ENCODE data around the gene IZUMO1.
"Not testable (repeated sequence)": the region's sequence is repeated elsewhere in the genome, so short reads cannot be mapped to it uniquely, and the experiment has no call there.

The IZUMO1 gene

DNA sequence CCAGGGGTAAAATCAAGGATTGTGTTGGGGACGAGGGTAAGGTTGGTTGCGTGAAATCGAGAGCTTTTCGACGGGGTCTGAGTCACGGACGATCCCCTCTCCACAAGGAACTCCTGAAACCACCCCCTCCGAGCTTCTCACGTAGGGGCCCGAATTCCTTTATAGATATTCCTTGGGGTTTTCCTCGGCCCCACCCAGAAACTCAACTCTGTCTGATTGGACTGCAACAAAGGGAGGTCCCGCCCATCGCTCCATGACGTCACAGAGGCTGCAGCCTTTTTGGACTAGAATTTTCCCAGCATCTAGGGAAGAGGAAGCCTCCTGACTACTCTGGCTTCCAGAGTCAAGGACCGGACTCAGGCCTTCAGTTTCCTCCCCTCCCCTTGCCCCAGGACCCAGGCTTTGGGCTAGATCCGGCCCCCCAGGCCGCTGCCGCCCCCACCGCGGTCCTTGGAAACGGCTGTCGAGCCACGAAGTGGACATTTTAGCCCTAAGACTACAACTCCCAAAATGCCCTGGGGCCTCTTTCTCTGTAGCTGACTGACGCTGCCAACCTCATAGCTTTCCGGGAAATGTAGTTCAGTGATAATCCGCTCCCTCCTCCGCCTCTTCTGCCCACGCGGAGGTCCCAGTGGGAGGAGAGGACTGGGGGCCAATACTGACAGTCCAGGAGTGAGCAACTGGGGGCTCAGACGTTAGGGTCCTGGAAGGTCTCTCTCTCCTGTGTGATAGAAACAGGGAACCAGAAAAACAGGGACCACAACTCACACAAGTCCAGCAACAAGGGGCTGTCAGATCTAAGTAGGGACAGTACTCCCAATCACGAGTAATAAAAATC is at the start of gene IZUMO1:
Gene IZUMO1 (minus strand): TSS at position 172 of the 838 bp plus-strand sequence. CDS start 1,050 bp downstream, outside the sequence.
- no peak for DNase-seq

DNA sequence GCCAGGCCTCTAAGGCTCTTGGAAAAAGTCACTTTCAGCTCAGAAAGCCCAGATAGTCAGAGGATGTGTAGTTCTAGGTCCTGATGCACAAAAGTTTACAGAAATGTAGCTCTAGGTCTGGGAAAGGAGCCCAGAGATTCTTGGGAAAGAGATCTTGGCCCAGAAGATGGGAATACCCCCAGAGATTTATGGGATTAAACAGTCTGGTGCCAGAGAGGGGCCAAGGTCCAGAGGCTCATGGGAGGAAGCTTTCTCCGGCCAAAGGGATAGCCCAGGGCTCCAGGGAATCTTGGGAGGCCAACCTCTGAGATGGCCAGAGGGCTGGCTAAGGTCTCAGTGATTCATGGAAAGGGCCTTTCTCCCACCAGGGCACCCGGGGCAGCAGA is 49.0 kb upstream of the IZUMO1 start:
- no peak for DNase-seq

DNA sequence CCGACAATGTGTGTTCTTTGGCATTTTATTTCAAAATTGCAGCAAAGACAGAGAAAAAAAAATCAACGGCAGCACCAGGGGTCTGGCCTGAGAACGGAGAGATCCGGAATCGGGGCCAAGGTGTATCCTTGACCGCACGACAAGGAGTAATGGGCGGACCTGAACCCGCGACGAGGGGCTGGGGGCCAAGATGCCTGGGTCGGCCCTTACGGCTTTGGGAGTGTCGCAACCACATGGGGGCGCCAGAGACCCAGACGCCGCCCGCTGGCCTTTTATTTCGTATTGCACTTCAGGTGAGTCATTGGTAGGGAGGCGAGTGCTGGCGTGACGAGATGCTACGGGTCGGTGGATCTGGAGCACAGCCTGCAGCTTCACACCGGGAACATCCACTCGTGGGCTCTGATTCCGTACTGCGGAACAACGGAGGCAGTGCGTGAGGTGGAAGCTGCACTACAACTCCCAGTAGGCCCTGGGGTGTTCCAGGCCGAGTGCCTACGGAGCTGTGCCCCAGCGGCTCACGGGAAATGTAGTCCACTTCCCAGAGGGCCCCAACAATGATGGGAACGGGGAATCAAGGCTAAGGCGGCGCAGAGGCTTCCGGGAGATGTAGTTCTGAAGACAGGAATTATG is 48.5 kb upstream of the IZUMO1 start:
- peak; percentile 85 for DNase-seq

DNA sequence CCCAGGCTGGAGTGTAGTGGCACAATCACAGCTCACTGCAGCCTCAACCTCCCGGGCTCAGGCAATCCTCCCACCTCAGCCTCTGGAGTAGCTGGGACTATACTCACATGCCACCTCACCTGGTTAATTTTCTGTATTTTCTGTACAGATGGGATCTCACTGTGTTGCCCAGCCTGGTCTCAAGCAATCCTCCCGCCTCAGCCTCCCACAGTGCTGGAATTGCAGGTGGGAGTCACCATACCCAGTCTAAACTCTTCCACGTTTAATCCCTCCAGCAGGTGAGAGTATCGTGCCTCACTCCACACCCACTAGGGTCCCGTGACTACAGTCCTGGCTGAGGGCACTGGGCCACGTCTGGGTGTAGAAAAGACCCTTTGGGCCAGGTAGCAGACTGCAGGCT is 47.6 kb upstream of the IZUMO1 start:
- DNase-seq = no peak

DNA sequence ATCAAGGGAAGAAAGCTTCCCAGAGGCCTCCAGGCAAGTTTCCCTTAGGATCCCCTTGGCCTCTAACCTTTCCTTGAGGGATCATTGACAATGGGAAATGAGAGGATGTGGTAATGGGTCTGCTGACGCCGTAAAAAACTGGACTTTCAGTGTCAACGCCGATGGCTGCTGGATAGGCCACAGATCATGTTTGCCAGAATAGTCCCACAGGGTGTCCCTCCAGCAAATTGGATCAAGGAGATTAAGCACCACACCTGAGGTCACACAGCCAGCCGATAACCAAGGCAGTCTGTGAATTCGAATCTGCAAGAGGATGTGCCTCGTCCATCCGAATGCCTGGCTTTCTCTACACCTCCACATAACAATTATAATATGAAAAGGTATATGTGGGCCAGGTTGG is 46.6 kb upstream of the IZUMO1 start:
- DNase-seq = no peak

DNA sequence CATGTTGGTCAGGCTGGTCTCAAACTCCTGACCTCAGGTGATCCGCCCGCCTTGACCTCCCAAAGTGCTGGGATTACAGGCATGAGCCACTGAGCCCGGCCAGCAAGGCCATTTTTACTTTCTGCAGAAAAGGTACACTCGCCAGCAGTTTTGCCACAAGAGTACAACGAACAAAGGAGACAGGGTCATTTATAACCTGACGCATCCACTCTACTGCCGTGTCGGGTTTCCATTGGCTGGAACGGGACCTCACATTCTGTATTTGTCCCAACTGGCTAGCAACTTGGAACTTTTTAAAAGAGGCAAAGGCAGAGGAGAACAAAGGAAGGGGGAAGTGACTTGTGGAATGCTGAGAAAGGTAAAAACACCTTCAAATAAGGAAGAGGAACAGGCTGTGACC is 40.6 kb upstream of the IZUMO1 start:
- not testable (repeated sequence) for DNase-seq

DNA sequence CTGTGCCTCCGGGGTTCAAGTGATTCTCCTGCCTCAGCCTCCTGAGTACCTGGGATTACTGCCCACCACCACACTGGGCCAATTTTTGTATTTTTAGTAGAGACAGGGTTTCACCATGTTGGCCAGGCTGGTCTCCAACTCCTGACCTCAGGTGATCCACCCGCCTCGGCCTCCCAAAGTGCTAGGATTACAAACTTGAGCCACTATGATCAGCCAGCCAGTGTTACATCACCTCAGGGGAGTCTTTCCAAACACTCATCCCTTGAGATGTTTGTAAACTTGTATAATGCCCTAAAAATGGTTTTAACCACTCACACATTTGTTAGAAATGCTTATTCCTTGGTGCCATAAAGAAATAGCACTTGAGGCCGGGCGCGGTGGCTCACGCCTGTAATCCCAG is 39.7 kb upstream of the IZUMO1 start:
- not testable (repeated sequence) for DNase-seq

DNA sequence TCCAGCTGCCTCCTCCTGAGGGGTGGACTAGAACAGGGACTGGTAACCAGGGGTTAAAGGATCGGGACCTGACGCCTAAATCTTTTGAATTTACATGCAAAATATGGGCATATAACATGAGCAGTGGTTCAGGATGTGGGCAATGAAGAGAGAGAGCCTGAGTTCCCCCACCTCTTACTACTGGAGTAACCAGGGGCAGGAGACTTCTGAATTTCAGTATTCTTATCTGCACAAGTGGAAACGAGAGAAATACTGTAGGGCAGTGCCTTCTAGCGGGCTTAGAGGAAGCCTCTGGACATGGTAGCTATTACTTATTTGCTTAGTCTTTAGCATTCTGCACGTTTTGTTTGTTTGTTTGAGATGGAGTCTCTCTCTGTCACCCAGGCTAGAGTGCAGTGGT is 37.8 kb upstream of the IZUMO1 start:
- DNase-seq = no peak

DNA sequence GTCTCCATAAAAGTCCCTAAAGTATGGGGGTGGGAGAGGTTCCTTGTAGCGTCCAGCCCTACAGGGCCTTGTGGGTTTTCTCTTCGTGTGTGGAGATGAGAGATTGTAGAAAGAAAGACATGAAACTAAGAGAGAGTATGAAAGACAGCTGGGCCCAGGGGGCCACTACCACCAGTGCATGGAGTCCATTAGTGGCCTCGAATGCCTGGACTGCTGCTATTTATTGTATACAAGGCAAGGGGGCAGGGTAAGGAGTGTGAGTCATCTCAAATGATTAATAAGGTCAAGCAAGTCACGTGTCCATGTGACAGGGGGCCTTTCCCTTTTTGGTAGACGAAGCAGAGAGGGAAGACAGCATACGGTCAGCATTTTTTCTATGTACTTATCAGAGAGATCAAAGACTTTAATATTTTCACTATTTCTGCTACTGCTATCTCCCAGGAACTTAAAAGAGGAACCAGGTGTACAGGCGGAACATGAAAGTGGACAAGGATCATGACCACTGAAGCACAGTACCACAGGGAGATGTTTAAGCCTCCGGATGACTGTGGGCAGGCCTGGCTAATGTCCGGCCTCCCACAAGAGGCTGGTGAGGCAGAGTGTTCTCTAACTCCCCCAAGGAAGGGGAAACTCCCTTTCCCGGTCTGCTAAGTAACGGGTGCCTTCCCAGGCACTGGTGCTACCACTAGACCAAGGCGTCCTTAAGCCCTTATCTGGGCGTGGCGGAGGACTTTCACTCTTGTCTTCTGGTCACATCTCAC is 34.1 kb upstream of the IZUMO1 start:
- DNase-seq = no peak

DNA sequence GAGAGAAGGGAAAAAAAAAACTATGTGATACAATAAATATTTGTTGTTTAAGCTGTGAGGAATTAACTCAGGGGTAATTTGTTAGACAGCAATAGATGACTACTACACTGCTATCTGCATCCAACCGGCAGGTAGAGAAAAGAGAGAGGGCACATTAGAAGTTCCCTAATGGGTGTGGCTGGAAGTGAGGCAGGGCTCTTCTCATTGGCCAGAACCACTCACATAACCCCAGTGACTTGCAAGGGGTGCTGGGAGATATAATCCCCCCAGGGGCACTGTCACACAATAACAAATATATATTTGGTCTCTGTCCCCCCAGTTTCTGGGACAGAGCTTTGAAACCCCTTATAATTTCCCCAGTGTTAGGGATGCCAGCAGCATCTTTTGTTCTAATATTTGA is 32.9 kb upstream of the IZUMO1 start:
- no peak for DNase-seq

DNA sequence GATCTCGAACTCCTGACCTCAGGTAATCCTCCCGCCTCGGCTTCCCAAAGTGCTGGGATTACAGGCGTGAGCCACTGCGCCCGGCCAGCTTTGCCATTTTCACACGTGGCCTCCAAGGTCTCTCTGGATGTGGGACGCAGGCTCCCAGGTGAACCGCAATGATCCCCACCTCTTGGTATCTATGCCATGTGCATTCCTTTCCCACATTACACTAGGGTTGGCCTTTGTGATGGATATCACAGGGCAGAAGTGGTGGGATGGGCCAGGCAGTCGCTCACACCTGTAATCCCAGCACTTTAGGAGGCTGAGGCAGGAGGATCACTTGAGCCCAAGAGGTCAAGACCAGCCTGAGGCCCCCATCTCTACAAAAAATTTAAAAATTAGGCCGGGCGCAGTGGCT is 31.0 kb upstream of the IZUMO1 start:
- DNase-seq = no peak

DNA sequence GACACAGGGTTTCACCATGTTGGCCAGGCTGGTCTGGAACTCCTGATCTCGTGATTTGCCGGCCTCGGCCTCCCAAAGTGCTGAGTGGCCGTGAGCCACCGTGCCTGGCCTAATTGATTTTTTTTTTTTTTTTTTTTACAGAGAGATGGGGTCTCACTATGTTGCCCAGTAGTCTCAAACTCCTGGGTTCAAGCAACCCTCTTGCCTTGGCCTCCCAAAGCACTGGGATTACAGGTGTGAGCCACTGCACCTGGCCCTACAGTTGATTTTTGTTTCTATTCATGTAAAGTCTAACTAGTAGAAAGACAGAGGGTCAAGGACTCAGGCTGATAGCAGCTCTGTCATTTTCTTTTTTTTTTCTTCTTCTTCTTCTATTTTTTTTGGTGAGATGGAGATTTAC is 30.4 kb upstream of the IZUMO1 start:
- no peak for DNase-seq

DNA sequence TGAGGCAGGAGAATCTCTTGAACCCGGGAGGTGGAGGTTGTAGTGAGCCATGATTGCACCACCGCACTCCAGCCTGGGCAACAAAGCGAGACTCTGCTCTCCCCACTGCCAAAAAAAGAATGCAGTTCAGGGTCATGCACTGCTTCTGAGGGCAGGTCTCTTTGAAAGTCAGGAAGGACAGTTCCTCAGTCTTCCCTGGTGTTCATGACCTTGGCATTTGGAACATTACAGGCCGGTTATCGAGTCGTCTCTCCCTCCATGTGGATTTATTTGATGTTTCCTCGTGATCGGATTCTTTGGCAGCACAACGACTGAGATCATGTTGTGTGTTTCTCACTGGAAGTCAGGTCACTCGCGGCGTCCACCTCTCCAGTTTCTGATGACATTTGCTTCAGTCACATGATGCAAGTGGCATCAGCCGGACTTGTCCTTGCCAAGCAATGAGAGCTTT is 25.8 kb upstream of the IZUMO1 start:
- DNase-seq = no peak

DNA sequence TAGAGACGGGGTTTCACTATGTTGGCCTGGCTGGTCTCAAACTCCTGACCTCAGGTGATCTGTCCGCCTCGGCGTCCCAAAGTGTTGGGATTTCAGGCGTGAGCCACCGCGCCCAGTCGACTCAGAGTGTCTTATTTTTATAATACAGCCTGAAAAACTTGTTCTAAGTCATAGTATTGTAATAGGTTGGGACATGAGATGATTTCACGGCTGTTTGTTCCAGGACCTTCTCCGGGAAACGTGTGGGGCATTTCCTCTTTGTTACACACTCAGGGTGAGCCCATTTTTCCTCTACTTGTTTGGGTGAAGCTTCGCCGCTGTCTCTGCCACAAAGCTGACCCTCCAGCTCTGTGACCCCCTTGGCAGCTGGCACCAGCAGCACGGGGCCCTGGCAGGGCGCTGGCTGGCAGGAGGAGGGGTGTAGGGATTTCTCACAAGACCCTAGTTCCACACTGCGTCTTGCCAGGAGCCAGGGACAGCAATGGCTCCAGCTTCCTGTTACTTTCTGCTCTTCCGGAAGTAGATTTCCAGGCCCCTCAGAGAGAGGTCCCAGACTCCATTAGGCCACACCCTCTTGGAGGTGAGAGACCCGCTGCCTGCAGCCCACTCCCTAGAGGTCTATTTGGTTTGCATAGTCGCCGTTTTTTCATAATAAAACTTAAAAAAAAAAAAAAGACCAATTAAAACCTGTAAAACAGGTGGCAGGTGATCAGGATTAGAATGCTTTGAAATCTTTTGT is 24.2 kb upstream of the IZUMO1 start:
- DNase-seq = no peak

DNA sequence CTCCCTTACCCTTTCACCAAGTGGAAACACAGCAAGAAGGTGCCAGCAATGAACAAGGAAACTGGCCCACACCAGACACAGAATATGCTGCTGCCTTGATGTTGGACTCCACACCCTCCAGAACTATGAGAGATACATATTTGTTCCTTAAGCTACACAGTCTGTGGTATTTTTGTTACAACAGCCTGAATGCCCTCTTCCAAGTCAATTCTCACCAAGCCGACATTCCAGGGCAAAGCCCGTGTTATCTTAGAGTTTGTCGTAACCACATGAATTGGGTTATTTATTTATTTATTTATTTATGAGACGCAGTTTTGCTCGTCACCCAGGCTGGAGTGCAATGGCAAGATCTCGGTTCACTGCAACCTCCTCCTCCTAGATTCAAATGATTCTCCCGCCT is 23.6 kb upstream of the IZUMO1 start:
- DNase-seq = no peak

DNA sequence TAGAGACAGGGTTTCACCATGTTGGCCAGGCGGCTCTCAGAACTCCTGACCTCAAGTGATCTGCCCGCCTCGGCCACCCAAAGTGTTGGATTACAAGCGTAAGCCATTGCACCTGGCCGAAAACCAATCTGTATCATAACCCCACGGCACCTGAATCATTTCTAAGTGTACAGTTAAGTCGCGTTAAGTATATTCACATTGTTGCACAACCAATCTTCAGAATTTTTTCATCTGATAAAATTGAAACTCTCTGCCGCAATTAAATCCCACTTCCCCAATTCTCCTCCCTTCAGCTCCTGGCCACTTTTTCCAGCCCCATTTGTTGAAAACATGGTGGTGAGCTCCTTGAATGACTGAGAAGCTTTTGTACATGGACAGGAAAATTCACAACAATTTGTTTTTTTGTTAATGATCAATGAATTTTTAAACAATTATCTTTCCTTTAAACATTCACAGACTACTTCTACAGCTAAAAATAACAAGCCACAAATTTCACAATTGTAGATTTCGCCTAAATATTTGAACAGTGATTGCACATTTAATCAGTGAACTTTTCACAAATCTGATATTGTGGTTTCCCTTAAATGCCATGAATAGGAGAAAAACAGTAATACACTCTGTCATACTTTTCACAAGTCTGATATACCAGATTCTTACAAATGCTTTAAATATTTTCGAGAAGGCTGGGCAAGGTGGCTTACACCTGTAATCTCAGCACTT is 22.4 kb upstream of the IZUMO1 start:
- no peak for DNase-seq

DNA sequence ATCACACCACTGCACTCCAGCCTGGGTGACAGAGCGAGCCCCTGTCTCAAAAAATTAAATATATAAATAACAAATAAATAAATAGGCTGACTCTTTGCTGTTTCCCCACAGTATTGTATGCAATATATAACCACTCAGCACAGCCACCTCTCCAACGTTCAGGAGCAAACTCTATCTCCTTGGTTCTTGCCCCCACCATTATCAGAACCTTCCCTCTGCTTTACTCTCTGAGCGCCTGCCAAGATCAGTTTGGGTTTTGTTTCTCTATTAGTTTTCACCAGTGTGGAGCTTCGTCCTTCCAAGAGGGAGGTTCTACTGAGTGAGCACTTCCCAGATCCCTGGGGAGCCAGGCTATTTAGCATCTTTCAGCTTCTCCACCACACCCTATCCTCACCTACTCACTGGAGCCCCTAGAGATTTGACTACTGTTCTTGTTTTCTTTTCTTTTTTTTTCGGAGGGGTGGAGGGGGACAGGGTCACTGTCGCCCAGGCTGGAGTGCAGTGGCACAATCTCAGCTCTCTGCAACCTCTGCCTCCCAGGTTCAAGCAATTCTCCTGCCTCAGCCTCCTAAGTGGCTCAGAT is 21.6 kb upstream of the IZUMO1 start:
- DNase-seq = not testable (repeated sequence)

DNA sequence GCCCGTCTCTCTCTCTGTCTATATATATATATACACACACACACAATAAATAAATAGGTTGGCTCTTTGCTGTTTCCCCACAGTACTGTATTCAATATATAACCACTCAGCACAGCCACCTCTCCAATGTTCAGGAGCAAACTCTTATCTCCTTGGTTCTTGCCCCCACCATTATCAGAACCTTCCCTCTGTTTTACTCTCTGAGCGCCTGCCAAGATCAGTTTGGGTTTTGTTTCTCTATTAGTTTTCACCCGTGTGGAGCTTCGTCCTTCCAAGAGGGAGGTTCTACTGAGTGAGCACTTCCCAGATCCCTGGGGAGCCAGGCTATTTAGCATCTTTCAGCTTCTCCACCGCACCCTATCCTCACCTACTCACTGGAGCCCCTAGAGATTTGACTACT is 19.1 kb upstream of the IZUMO1 start:
- not testable (repeated sequence) for DNase-seq

DNA sequence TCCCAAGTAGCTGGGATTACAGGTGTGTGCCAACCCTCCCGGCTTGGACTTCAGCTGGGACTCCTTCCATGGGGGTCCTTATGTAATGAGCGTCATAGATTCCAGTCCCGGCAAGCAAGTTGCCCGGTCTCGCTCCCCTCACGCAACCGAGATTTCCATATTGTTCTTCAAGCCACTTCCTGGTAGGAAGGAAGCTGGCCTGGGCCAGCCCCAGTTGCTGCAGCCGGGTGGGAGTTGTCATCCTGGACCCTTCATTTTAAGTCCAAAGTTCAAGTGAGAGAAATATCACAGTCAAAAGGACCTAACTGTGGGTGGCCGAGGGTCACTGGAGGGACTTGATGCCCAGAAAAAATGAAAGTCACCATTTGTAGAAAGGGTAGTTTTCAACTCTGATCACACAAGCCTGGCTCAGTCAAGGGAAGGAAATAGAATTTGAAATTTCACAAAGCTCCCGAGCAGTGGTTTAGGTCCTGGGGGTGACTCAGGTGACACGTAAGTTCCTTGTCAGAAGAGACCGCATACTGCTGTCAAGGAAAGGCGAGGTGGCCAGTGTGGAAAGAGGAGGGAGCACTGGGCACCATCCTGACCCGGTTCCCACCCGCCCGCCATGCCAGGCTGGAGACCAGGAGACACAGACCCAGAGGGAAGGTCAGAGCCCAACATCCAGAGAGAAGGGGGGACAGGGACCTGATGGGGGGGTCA is 13.9 kb upstream of the IZUMO1 start:
- no peak for DNase-seq

DNA sequence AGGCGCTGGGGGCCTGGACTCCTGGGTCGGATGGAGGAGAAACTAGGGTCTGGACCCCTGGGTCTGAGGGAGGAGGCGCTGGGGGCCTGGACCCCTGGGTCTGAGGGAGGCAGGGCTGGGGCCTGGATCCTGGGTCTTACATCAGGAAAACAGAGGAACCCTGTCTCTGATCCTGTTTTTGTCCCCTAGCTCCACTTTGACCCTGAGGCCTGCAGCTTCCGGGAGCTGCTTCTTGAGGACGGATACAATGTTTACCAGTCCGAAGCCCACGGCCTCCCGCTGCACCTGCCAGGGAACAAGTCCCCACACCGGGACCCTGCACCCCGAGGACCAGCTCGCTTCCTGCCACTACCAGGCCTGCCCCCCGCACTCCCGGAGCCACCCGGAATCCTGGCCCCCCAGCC is 11.0 kb upstream of the IZUMO1 start:
- DNase-seq = no peak

DNA sequence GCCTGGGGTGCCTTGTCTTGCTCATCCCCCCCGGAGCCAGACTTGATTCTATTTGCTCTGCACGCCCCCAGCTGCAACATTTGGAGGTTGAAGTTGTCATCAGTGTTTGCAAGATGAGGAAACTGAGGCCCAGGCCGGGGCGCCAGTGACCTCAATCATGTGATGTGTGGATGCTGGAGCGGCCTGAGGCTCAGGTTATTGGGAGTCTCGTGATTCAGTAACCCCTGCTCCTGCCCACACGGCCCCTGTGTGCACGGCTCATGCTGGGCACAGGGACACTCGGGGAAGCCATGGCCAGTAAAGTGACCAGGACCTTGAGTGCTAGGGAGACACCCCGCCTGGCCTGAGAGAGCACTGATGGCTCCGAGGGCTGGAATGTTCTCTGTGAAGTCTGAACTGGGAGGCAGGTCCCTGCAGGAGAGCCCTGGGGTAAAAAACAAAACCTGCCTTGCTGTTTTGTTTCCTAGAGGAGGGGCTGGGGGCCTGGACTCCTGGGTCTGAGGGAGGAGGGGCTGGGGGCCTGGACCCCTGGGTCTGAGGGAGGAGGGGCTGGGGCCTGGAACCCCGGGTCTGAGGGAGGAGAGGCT is 10.5 kb upstream of the IZUMO1 start:
- DNase-seq = no peak

Data from activated CD8-positive, alpha-beta memory T cell treated with anti-CD3 and anti-CD28 coated beads, Interleukin-2, amount 50 U/mL, for 4 hours (primary cell).